ENCODE measurements around the gene PM20D1. TPM values are rescaled to one million over a fixed set of nuclear protein-coding genes. Genes with fewer than 3 reads are reported as not detected.

Gene PM20D1
- polyA plus RNA-seq, 1 donor from 2014 or later: not detected

- Histone ChIP-seq H2AFZ (ENCODE audit: low read depth, low read length) (no peak overlapping the region), H3K27me3 (ENCODE audit: insufficient read depth, low read depth, low read length) (no peaks in the 10 kb centered on the region), H3K9ac (ENCODE audit: low read length) (no peak overlapping the region), H3K36me3 (ENCODE audit: insufficient read depth, low read length) (no peaks in the 10 kb centered on the region), H4K20me1 (ENCODE audit: insufficient read depth) (no peaks in the 10 kb centered on the region), H3K27ac (ENCODE audit: low read length) (no peak overlapping the region), H3K4me3 (ENCODE audit: low read length) (no peak overlapping the region), H3K79me2 (replicated peaks; ENCODE audit: insufficient read depth, low read length) (no peaks in the 10 kb centered on the region), H3K9me3 (ENCODE audit: low read length) (no peaks in the 10 kb centered on the region), H3K9me2 (ENCODE audit: insufficient read depth, low read length) (no peaks in the 10 kb centered on the region), H3F3A (ENCODE audit: insufficient read depth, low read length, poor library complexity, severe bottlenecking) (no peaks in the 10 kb centered on the region), H3K4me2 (ENCODE audit: low read length) (no peak overlapping the region)
- no peak for TF ChIP-seq MXI1 (conservative IDR thresholded peaks at IDR 0.05; ENCODE audit: poor library complexity, severe bottlenecking)
- TF ChIP-seq REST (IDR thresholded peaks at IDR 0.05; ENCODE audit: borderline replicate concordance): no peak
Observed at GRCh38 chr1:205805082-205805711, 44.7 kb downstream of the PM20D1 start.

- H3K9ac ChIP-seq (ENCODE audit: low read length): no peak overlapping the region
- H4K20me1 ChIP-seq (ENCODE audit: insufficient read depth): no peaks in the 10 kb centered on the region
- no peak overlapping the region for H3K4me3 ChIP-seq (ENCODE audit: low read length)
- no peak overlapping the region for H3K27ac ChIP-seq (ENCODE audit: low read length)
- H2AFZ ChIP-seq (ENCODE audit: low read depth, low read length): no peak overlapping the region
- H3K36me3 ChIP-seq (ENCODE audit: insufficient read depth, low read length): no peaks in the 10 kb centered on the region
- H3K79me2 ChIP-seq (replicated peaks; ENCODE audit: insufficient read depth, low read length): no peaks in the 10 kb centered on the region
- no peak overlapping the region for H3K4me2 ChIP-seq (ENCODE audit: low read length)
- no peaks in the 10 kb centered on the region for H3K27me3 ChIP-seq (ENCODE audit: insufficient read depth, low read depth, low read length)
- TF ChIP-seq RAD21 (conservative IDR thresholded peaks at IDR 0.05) (no peak), SMC3 (conservative IDR thresholded peaks at IDR 0.05; ENCODE audit: poor library complexity) (no peak), POLR2AphosphoS5 (IDR thresholded peaks at IDR 0.05) (no peak), MXI1 (conservative IDR thresholded peaks at IDR 0.05; ENCODE audit: poor library complexity, severe bottlenecking) (no peak), REST (IDR thresholded peaks at IDR 0.05; ENCODE audit: borderline replicate concordance) (no peak)
- no peaks in the 10 kb centered on the region for H3F3A ChIP-seq (ENCODE audit: insufficient read depth, low read length, poor library complexity, severe bottlenecking)
- no peaks in the 10 kb centered on the region for H3K9me3 ChIP-seq (ENCODE audit: low read length)
- no peaks in the 10 kb centered on the region for H3K9me2 ChIP-seq (ENCODE audit: insufficient read depth, low read length)
Observed at GRCh38 chr1:205804605-205805004, 45.3 kb downstream of the PM20D1 start.

- H4K20me1 ChIP-seq (ENCODE audit: insufficient read depth): no peaks in the 10 kb centered on the region
- no peak overlapping the region for H3K9ac ChIP-seq (ENCODE audit: low read length)
Observed at GRCh38 chr1:205803986-205804385, 45.9 kb downstream of the PM20D1 start.

More at GRCh38 chr1:205803986-205804385, 45.9 kb downstream of the PM20D1 start:
- no peak overlapping the region for H2AFZ ChIP-seq (ENCODE audit: low read depth, low read length)
- H3K4me3 ChIP-seq (ENCODE audit: low read length): no peak overlapping the region
- H3K79me2 ChIP-seq (replicated peaks; ENCODE audit: insufficient read depth, low read length): no peaks in the 10 kb centered on the region
- TF ChIP-seq REST (IDR thresholded peaks at IDR 0.05; ENCODE audit: borderline replicate concordance) (no peak), EP300 (conservative IDR thresholded peaks at IDR 0.05; ENCODE audit: poor library complexity, severe bottlenecking) (no peak)
- no peaks in the 10 kb centered on the region for H3K9me3 ChIP-seq (ENCODE audit: low read length)
- no peak overlapping the region for H3K4me2 ChIP-seq (ENCODE audit: low read length)
- H3K36me3 ChIP-seq (ENCODE audit: insufficient read depth, low read length): no peaks in the 10 kb centered on the region
- no peaks in the 10 kb centered on the region for H3F3A ChIP-seq (ENCODE audit: insufficient read depth, low read length, poor library complexity, severe bottlenecking)
- H3K9me2 ChIP-seq (ENCODE audit: insufficient read depth, low read length): no peaks in the 10 kb centered on the region
- H3K27ac ChIP-seq (ENCODE audit: low read length): no peak overlapping the region
- H3K27me3 ChIP-seq (ENCODE audit: insufficient read depth, low read depth, low read length): no peaks in the 10 kb centered on the region

All from neural cell (in vitro differentiated cells).